K562 (cell line): ENCODE results near the gene GPATCH4. TPM values are rescaled to one million over a fixed set of nuclear protein-coding genes. Genes with fewer than 3 reads are reported as not detected.

Experiments used
- ATAC-seq: fragments of 200-7000 bp; cut with Tn5 transposase; 3 replicates; pipeline ENCODE4 v1.9.1; 2020; ENCODE audit warnings: moderate library complexity
- BruUV-seq: library from RNA; stranded (reverse); fragments of 400-500 nt; replicated peaks from 2 replicates; lab custom pipeline; 2021; lab: Mats Ljungman, UMichigan
- CTCF ChIA-PET: fragments of 300-600 bp; formaldehyde crosslinking; extraction: SDS; loops from one replicate; lab custom pipeline; 2021; ENCODE audit warnings: low intra/inter-chr PET ratio; lab: Yijun Ruan, JAX
- POLR2A ChIA-PET: fragments of 300-600, 350-650 bp; sonication (Branson Sonifier 250); formaldehyde crosslinking; extraction: SDS; loops from one replicate; lab custom pipeline; 2021; ENCODE audit warnings: antibody characterized with exemption, inconsistent platforms; lab: Yijun Ruan, JAX
- DNase-seq, 4 experiments: peaks; one replicate each; pipeline versions ENCODE4 v3.0.0 to v3.0.0-alpha.2; 2011 to 2018; ENCODE audit warnings: low spot score in 3 of 4, mixed read lengths in 3 of 4; ENCODE audit errors: extremely low read depth in 1 of 4
- FAIRE-seq: peaks from 2 replicates; lab custom pipeline; 2011; peaks lifted over from hg19 to GRCh38; lab: Jason Lieb, UNC
- H2AFZ ChIP-seq: 2 replicates; pipeline ENCODE4 v1.6.0; 2011; ENCODE audit warnings: low read depth, low read length, control low read depth, inconsistent platforms
- H3K27ac ChIP-seq: fragments of 200-600 bp; 3 replicates; pipeline ENCODE4 v1.8.0; 2011; ENCODE audit warnings: low read depth, mild to moderate bottlenecking, control low read depth, inconsistent platforms, low read length, moderate library complexity, mixed read lengths; ENCODE audit errors: extremely low read depth
- H3K27me3 ChIP-seq, 2 experiments: fragments of 300-600 bp in 1 of 2; 2 replicates in 1 of 2; 3 replicates in 1 of 2; pipeline versions ENCODE4 v1.6.0 to v1.8.0; 2011; ENCODE audit warnings: inconsistent platforms in 2 of 2, low read length in 2 of 2, mild to moderate bottlenecking in 1 of 2, mixed read lengths in 1 of 2, moderate library complexity in 1 of 2; ENCODE audit not compliant: control insufficient read depth in 2 of 2, insufficient read depth in 2 of 2
- H3K36me3 ChIP-seq: fragments of 300-600 bp; 3 replicates; pipeline ENCODE4 v1.8.0; 2011; ENCODE audit warnings: mild to moderate bottlenecking, low read length, inconsistent platforms; ENCODE audit not compliant: control insufficient read depth, insufficient read depth
- H3K4me1 ChIP-seq, 2 experiments: fragments of 200-600 bp in 1 of 2; replicated peaks in 1 of 2; 2 replicates in 1 of 2; 3 replicates in 1 of 2; pipeline versions ENCODE4 v1.5.1 to v1.8.0; 2011; ENCODE audit warnings: inconsistent platforms in 2 of 2, low read length in 2 of 2, mild to moderate bottlenecking in 1 of 2, mixed read lengths in 1 of 2, moderate library complexity in 1 of 2; ENCODE audit not compliant: control insufficient read depth in 2 of 2, insufficient read depth in 2 of 2
- H3K4me2 ChIP-seq: 2 replicates; pipeline ENCODE4 v1.6.1; 2011; ENCODE audit warnings: low read length, control low read depth, inconsistent platforms, mixed read lengths; ENCODE audit not compliant: insufficient read depth
- H3K4me3 ChIP-seq: fragments of 200-600 bp; sonication (generic), shearing (Covaris generic); 2 replicates; pipeline ENCODE4 v1.5.1; 2016; ENCODE audit warnings: control low read depth, inconsistent platforms
- H3K79me2 ChIP-seq: fragments of 200-600 bp; 3 replicates; pipeline ENCODE4 v1.8.0; 2011; ENCODE audit warnings: low read length, inconsistent platforms; ENCODE audit not compliant: control insufficient read depth, insufficient read depth
- H3K9ac ChIP-seq, 2 experiments: 2 replicates each; pipeline versions ENCODE4 v1.6.0 to v1.6.1; 2011; ENCODE audit warnings: low read depth in 2 of 2, low read length in 2 of 2, control low read depth in 1 of 2, inconsistent platforms in 1 of 2, mild to moderate bottlenecking in 1 of 2, mixed read lengths in 1 of 2; ENCODE audit not compliant: insufficient read depth in 1 of 2
- H3K9me1 ChIP-seq: one replicate; pipeline ENCODE4 v1.6.0; 2011; ENCODE audit warnings: inconsistent platforms, mild to moderate bottlenecking, low read length, moderate library complexity; ENCODE audit not compliant: control insufficient read depth, insufficient read depth
- H3K9me3 ChIP-seq: replicated peaks from 2 replicates; pipeline ENCODE4 v1.5.1; 2011; ENCODE audit warnings: low read depth, low read length, inconsistent platforms; ENCODE audit not compliant: control insufficient read depth, insufficient read depth
- H4K20me1 ChIP-seq: replicated peaks from 2 replicates; pipeline ENCODE4 v1.6.1; 2011; ENCODE audit warnings: low read length, inconsistent platforms, mixed read lengths; ENCODE audit not compliant: control insufficient read depth, insufficient read depth
- CLOCK ChIP-seq: fragments of 250-450 bp; sonication (Bioruptor Pico); IDR thresholded peaks from 2 replicates; pipeline ENCODE4 v1.4.0; 2020; ENCODE audit warnings: mild to moderate bottlenecking, moderate library complexity, borderline replicate concordance
- FIP1L1 ChIP-seq: fragments of 200-400 bp; formaldehyde crosslinking; IDR thresholded peaks from 2 replicates; pipeline ENCODE4 v1.6.1; 2018; ENCODE audit warnings: mild to moderate bottlenecking, low read depth, low read length; ENCODE audit not compliant: poor library complexity, severe bottlenecking
- ID3 ChIP-seq, 2 experiments: fragments of 250-450 bp in 1 of 2; fragments of 450-650 bp in 1 of 2; sonication (Bioruptor Pico) in 1 of 2; IDR thresholded peaks; 2 replicates each; pipeline versions ENCODE4 v1.6.1 to v1.8.0; 2016 to 2021; ENCODE audit warnings: mild to moderate bottlenecking in 2 of 2, moderate library complexity in 2 of 2, missing compliant biosample characterization in 1 of 2, missing genetic modification characterization in 1 of 2
- MCM2 ChIP-seq: fragments of 450-650 bp; IDR thresholded peaks from 2 replicates; pipeline ENCODE4 v1.6.1; 2017; ENCODE audit warnings: low read depth, mild to moderate bottlenecking
- NRF1 ChIP-seq, 2 experiments: fragments of 450-650 bp; IDR thresholded peaks in 1 of 2; conservative IDR thresholded peaks in 1 of 2; 2 replicates each; pipeline ENCODE4 v1.6.1; 2014; ENCODE audit warnings: mild to moderate bottlenecking in 2 of 2
- TCF3 ChIP-seq: sonication (generic); formaldehyde crosslinking; IDR thresholded peaks from 2 replicates; pipeline ENCODE4 v1.4.0; 2020; ENCODE audit warnings: mild to moderate bottlenecking, missing genetic modification reagents
- ZBTB33 ChIP-seq: sonication (generic); formaldehyde crosslinking; IDR thresholded peaks from 2 replicates; pipeline ENCODE4 v1.8.1; 2023; ENCODE audit warnings: mild to moderate bottlenecking, missing genetic modification reagents
- ZC3H11A ChIP-seq: IDR thresholded peaks from 2 replicates; pipeline ENCODE4 v1.6.1; 2012; ENCODE audit warnings: low read depth, low read length, improper control_type of control experiment
- ZNF143 ChIP-seq: sonication (generic); formaldehyde crosslinking; IDR thresholded peaks from 2 replicates; pipeline ENCODE4 v1.9.0; 2022; ENCODE audit warnings: mild to moderate bottlenecking, missing genetic modification reagents
- ZNF165 ChIP-seq: fragments of 250-450 bp; sonication (Bioruptor Pico); IDR thresholded peaks from 2 replicates; pipeline ENCODE4 v1.4.0; 2020; ENCODE audit warnings: borderline replicate concordance
- ZNF217 ChIP-seq: sonication (generic); formaldehyde crosslinking; IDR thresholded peaks from 2 replicates; pipeline ENCODE4 v1.8.0; 2022; ENCODE audit warnings: mild to moderate bottlenecking, missing genetic modification reagents
- WGBS: fragments of 100-300 bp; shearing (Covaris generic); methylation state at CpG from one replicate; pipeline ENCODE4 v1.1.6; 2016; ENCODE audit warnings: low coverage, mixed read lengths; ENCODE audit not compliant: insufficient coverage; ENCODE audit errors: missing lambda C conversion rate; 5-methylcytosine and 5-hydroxymethylcytosine counted together
- in situ Hi-C: fragments of 300-500 bp; cut with MboI; formaldehyde crosslinking; loops from 4 replicates; pipeline ENCODE4 v1.15.0; 2018; ENCODE audit warnings: inconsistent platforms, mixed read lengths
- intact Hi-C: fragments of 100-400 bp; cut with micrococcal nuclease; formaldehyde crosslinking; loops from 2 replicates; pipeline ENCODE4 v1.14.2; 2022
- polyA plus RNA-seq, 8 experiments: library from polyadenylated mRNA; depleted of rRNA in 4 of 8; stranded (reverse) in 5 of 8; unstranded in 3 of 8; fragments of >200 nt; fragmentation: Nextera tagmentation in 2 of 8; fragmentation: Illumina TruSeq in 1 of 8; extraction: Ambion mirVana in 2 of 8; extraction: Trizol in 1 of 8; gene quantifications; 2 replicates each; pipeline versions ENCODE4 v1.2.1 to v1.2.3, GENCODE V29; 2011 to 2014; ENCODE audit warnings: inconsistent platforms in 1 of 8, missing spikeins in 1 of 8
- total RNA-seq, 7 experiments: library from RNA; depleted of rRNA in 6 of 7; stranded (reverse); fragments of >200 nt in 6 of 7; fragmentation: Illumina TruSeq in 2 of 7; extraction: Trizol in 2 of 7; gene quantifications; 2 replicates each; pipeline versions ENCODE4 v1.2.1 to v1.2.3, GENCODE V29; 2011 to 2021; ENCODE audit warnings: low replicate concordance in 1 of 7

GPATCH4 gene
- total and polyA plus RNA-seq, 9 of the 15 experiments (the other 6 are each of a cell fraction or from before 2014, with no cell fraction given) = 43.7 to 105 (median 76.5) TPM

- H3K27me3 ChIP-seq = no peaks in the 10 kb centered on the region
- ChIA-PET POLR2A (interaction anchor here (0.6 to 1.6 kb wide), 5 partner anchors 9 to 208 kb away, joined by 3 to 4 read pairs (median 3); no protein-coding TSS in a partner anchor), CTCF (no interaction called here)
- no peak for ATAC-seq
- intact Hi-C loops = no loop called here
- H3K4me2 ChIP-seq = no peak overlapping the region
- peaks cover 67% of the 10 kb centered on the region for H3K36me3 ChIP-seq
- peaks cover 48% of the 10 kb centered on the region for H3K79me2 ChIP-seq
- no peaks in the 10 kb centered on the region for H3K9me1 ChIP-seq
- H4K20me1 ChIP-seq = no peaks in the 10 kb centered on the region
- WGBS = 95% methylated on average over 5 of the region's 5 CpGs
- no peak overlapping the region for H2AFZ ChIP-seq
- no peak for FAIRE-seq
- in situ Hi-C loops = no loop called here
- H3K4me1 ChIP-seq = peaks cover 12% of the 10 kb centered on the region in 2 experiments; a peak in 4 of 5 replicates
- no peak overlapping the region; the same call in 2 of the 3 replicates for H3K27ac ChIP-seq
- H3K9me3 ChIP-seq = no peaks in the 10 kb centered on the region
- H3K9ac ChIP-seq = 0 out of 4 replicates have a peak overlapping the region, but pooled peaks of 1 of the 2 experiments have one; percentile 66
- no TSS peak for BruUV-seq
- H3K4me3 ChIP-seq = no peak overlapping the region
- DNase-seq = no peak
- TF ChIP-seq CLOCK (CRISPR knock-in tag) (no peak), ZC3H11A (no peak), ZBTB33 (CRISPR knock-in tag) (no peak), TCF3 (CRISPR knock-in tag) (no peak), FIP1L1 (no peak), ZNF165 (CRISPR knock-in tag) (no peak), MCM2 (no peak), NRF1 (conservative IDR thresholded peaks at IDR 0.05 in 1 of 2, IDR thresholded peaks at IDR 0.05 in 1 of 2) (no peak), ID3 (CRISPR knock-in tag; IDR thresholded peaks at IDR 0.05) (no peak), ID3 (tag; IDR thresholded peaks at IDR 0.05) (no peak), ZNF143 (CRISPR knock-in tag) (no peak), ZNF217 (CRISPR knock-in tag) (no peak)
- TF ChIP-seq, all 486 proteins: peak for 0
These were observed 3.2 kb downstream of the GPATCH4 start for GRCh38 chr1:156598125-156598524.
